RKO (cell line): Measurements from ENCODE around the gene SERPINB13.
A peak's percentile ranks its signal among the peaks of the same experiment; 100 is the strongest.

Experiments used
- DNase-seq: peaks from one replicate; pipeline ENCODE4 v3.0.0-alpha.2; 2016; ENCODE audit warnings: low spot score

SERPINB13 gene

DNA sequence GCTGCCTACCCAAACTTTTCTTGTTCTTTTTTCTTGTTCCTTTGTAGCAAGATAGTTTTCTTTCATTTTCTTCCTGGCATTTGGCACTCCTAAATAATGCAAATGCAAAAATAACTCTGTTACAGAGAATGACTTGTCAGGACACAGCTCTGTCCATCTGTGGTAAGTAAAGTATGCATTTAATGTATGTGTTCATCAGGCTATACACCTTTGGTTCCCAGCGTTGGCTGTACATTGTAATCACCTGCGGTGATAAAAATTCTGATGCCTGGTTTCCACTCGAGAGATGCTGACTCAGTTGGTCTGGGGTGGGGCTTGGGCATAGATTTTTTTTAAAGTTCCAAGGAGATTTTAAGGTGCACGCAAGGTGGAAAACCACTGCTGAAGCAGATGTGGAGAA lies at the start of gene SERPINB13:
Gene SERPINB13 (plus strand): TSS at position 378 of the 400 bp plus-strand sequence. CDS start 1,325 bp downstream, outside the sequence.
- no peak for DNase-seq

- no peak for DNase-seq
These were observed 47.1 kb upstream of the SERPINB13 start for GRCh38 chr18:63539904-63540510.

DNA sequence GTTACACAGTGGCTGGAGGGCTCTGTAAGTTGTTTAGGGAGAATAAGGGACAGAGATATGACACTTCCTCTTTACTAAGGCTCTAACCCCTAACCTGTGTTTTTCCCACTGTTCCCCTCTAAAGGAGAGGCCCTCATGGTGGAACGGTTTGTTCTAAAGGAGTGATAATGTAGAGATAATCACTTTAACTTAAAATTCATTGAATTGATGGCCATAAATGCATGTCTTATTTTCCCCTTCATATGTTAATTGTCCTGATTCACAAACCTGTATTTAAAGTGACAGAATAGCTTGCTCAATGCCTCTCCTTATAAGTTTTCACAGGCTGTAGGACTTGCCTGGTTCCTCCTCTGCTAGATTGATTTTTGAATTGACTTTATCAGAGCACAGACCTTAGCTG lies 45.1 kb upstream of the SERPINB13 start, which contains the start of gene SERPINB12:
Gene SERPINB12 (plus strand): TSS at position 301 of the 400 bp plus-strand sequence. CDS start 13,791 bp downstream, outside the sequence.
- no peak for DNase-seq

DNA sequence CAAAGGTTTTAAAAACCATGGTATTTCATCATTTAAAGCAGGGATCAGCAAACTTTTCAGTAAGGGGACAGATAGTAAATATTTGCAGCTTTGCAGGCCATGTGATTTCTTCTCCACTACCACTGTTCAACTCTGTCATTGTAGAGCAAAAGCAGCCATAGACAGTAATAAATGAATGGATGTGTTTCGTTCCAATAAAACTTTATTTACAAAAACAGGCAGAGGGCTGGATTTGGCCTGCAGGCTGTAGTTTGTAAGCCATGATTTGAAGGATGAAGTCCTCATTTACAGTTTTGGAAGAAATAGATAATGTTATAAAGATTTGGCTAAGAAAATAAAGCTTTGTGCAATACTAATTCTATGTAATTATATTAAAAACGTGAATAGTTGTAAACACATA lies 43.1 kb upstream of the SERPINB13 start:
- no peak for DNase-seq

- DNase-seq: no peak
These were observed 42.1 kb upstream of the SERPINB13 start for GRCh38 chr18:63545000-63545399.

GRCh38 chr18:63550068-63550467 lies 37.1 kb upstream of the SERPINB13 start:
- no peak for DNase-seq

- no peak for DNase-seq
These were observed 35.4 kb upstream of the SERPINB13 start for GRCh38 chr18:63551769-63552168.

DNA sequence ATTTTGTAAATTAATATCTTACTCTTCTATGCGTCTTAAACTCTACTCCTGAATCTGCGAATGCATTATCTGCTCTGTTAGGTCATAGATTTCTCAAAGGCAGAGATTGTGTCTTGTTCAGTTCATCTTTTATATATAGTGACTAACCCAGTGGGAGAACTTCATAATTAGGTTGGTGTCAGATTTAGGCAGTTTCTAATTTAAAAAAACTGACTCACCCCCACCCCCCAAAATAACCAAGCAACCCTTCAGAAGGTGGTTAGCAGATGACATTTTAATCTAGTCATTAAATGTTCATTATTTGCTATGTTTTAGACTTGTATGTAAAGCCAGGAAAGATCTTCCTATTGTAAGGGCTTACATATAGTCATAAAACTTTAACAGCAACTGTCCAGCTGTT lies 34.6 kb upstream of the SERPINB13 start:
- DNase-seq: no peak

- DNase-seq: no peak
These were observed 34.1 kb upstream of the SERPINB13 start for GRCh38 chr18:63553081-63553480.

DNA sequence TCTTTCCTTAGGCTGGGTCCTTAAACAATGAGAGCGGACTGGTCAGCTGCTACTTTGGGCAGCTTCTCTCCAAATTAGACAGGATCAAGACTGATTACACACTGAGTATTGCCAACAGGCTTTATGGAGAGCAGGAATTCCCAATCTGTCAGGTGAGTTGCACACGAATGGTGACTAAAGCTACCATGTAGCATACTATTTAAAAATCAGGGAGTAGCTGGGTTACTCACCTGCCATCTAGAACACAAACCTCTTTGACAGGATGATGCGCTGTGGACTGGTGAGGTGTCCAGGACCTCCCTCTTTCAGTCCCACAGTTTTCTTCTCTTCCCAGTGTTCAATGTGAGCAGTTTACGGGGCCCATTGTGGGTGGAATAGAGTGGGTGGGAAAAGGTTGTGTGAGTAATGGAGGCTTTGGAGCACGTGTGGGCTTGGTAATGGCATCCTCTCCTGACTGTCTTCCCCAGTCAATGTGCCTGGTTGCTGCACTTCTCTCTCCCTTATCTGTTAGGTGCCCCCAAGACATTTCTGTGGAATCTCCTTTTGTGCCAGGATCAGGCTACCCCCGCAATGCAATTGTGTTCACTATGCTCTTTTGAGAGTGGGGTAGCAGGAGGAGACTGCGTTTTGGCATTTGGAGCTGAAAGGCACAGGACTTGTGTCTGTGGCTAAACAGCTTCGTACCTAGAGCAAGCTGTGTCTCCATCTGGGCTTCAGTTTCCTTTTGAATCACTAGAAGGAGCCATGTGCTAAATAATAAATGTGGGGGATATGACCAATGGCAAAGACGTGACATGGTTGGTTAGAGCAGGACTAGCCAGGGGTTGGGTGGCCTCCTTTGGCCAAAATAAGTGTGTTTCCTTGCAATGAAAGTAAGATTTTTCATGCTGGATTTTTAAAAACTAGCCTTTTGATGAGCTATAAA lies 27.3 kb upstream of the SERPINB13 start:
- no peak for DNase-seq

DNA sequence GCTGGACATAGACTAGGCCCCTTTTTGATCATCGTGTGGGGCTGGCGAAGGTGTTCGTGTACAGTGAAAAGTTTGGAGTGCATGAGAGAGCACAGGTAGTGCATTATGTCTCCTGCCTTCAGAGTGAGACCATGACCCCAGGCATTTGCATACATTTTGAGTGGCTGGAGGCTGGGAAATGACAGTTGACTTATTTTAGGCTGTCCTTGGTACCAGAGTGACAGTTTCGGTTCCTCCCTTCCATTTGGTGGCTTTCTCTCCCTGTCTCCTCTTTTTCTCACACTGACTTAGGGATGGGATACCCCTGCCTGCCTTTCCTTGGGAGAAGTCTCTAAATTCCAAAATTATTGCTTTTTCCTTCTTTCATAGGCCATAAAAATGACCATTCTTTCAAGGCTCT lies 24.9 kb upstream of the SERPINB13 start:
- no peak for DNase-seq

DNA sequence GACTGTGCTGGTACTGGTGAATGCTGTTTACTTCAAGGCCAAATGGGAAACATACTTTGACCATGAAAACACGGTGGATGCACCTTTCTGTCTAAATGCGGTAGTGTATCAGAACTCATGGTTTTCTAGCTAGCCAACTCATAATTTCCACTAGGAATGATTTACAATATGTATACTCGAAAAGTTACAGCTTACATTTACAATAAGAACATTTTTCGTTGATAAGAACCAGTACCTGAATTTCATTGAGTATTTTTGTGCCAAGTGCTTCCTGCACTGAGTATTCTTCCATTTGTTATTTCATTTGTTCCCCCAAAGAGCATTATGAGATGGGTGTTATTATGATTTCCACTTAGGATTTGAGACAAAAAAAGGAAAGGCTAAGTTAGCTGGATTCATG lies 23.1 kb upstream of the SERPINB13 start:
- DNase-seq: no peak

GRCh38 chr18:63564561-63564960 lies 22.6 kb upstream of the SERPINB13 start:
- DNase-seq: no peak

GRCh38 chr18:63567276-63567675 lies 19.9 kb upstream of the SERPINB13 start:
- no peak for DNase-seq

GRCh38 chr18:63567825-63568224 lies 19.3 kb upstream of the SERPINB13 start:
- DNase-seq: no peak

GRCh38 chr18:63570721-63571120 lies 16.4 kb upstream of the SERPINB13 start:
- DNase-seq: no peak

DNA sequence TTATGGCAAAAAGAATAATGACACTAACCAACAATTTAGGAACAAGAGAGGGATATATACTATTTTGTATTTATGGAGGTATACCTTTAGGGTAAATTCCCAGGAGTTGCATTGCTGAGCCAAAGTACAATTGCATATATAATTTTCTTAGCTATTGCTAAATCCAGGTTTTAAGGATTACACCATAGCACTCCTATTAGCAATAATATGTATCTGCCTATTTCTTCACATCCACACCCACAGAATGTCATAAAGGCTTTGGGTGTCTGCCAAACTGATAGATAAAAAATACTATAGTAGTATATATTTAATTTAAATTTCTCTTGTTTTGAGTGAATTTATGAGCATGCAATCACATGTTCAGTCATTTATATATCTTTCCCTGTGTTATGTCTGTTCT lies 11.5 kb upstream of the SERPINB13 start:
- no peak for DNase-seq

DNA sequence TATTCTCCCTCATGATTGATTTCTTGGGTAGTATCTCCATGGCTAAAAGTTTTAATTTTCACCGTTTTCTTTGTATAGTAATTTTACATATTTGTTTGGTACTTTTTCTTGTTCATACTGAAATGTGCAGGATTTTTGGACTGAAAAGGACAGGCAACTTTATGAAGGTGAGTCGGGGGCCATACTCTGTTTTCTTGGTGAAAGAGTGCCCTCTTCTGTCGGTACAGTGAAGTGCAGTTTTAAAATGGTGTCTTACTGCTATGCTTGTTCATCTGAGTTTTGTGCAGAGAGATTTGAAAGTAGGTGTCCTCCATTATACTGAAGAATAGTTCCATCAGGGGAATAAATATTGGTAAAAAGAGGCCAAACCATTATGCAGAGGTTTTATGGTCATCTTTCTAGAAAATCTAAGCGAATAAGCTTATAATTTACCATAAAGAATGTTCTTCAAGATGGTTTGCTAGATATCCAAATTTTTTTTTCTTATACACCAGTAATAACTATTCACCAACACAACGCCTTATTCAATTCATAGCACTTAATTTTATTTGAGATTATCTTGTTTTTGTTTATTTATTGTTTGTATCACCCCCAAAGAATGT lies 8.7 kb upstream of the SERPINB13 start:
- DNase-seq: peak; percentile 35

DNA sequence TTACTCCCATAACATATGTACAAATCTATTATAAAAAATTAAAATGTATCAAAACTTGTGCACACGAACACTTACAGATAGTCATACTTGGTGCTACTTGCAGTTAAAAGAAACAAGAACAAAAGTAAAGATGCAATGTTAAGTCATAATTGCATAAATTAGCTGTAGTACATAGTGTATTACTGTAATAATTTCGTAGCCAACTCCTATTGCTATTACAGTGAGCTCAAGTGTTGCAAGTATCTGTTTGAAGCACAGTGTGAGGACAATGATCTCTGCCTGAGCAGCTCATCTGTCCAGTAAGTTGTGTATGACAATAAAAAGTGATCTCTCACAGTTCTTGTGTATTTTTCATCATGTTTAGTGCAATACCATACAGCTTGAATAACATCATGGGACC lies 7.5 kb upstream of the SERPINB13 start:
- DNase-seq: no peak

DNA sequence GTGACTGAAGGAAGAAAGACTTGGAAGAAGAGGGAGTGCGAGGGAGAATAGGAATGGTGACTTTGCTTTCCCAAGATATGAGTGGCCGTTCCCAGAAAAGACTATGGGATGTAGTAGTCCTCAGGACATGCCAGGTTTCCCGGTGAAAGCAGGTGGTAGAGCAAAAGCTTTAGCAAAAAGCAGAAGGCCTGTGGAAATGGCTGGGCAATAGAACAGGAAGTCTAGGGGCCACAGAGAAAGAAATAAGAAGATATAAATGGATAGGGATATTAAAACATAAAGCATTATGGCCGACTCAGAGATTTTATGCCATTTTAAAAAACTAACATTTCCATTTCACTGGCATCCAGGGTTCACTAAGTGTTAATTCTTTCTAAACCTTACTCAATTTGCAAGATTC lies 1.2 kb upstream of the SERPINB13 start:
- DNase-seq: no peak

GRCh38 chr18:63586431-63586830 lies 712 bp upstream of the SERPINB13 start:
- no peak for DNase-seq

DNA sequence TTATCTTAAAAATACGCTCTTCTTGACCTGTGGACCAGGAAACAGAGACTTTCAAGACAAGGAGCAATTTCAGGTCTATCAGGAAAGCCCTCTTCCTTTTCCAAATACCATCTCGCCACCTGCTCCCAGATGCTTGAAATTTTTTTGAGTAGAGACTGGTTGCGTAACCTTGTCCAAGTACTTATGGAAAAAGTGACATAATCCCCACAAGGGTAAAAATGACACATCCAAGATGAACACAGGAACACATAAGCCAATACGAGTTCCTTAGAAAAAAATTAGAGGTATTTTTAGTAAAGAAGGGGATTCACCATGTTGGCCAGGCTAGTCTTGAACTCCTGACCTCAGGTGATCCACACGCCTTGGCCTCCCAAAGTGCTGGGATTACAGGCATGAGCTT lies 1.8 kb downstream of the SERPINB13 start:
- DNase-seq: peak; percentile 19

GRCh38 chr18:63590373-63590772 lies 3.2 kb downstream of the SERPINB13 start:
- DNase-seq: no peak
